ENCODE data around the gene DCTN1. TPM values are rescaled to one million over a fixed set of nuclear protein-coding genes. Genes with fewer than 3 reads are reported as not detected.

The DCTN1 gene
- total RNA-seq, 4 donors from 2014 or later: 109 to 134 (median 122) TPM

GRCh38 chr2:74313497-74313896 is 66.6 kb downstream of the DCTN1 start:
- intact Hi-C loops (cut with DNase I; ENCODE audit: low total_unique reads): no loop called here
- H3K4me3 ChIP-seq: no peak overlapping the region
- TF ChIP-seq CTCF (IDR thresholded peaks at IDR 0.05) (no peak), EP300 (IDR thresholded peaks at IDR 0.05; ENCODE audit: low read depth) (no peak), POLR2AphosphoS5 (IDR thresholded peaks at IDR 0.05) (no peak), POLR2A (IDR thresholded peaks at IDR 0.05) (no peak)
- H3K4me1 ChIP-seq: no peaks in the 10 kb centered on the region
- no peak overlapping the region for H3K27ac ChIP-seq
- H3K36me3 ChIP-seq: no peaks in the 10 kb centered on the region
- no peaks in the 10 kb centered on the region for H3K9me3 ChIP-seq
- 52 to 90% methylated on average over 2 of the region's 2 CpGs for WGBS, 2 donors (ENCODE audit: low coverage in 1 of 2)
- no peak for DNase-seq
- H3K27me3 ChIP-seq: no peaks in the 10 kb centered on the region
- in situ Hi-C loops (cut with MboI; ENCODE audit: low pct_ligation_motif_present in 1 of 4, low pct_unique_long_range_greater_than_20kb in 1 of 4, low sequenced_read_pairs in 3 of 4): no loop called here

- no peak for TF ChIP-seq POLR2A (IDR thresholded peaks at IDR 0.05)
- no peak for TF ChIP-seq EP300 (IDR thresholded peaks at IDR 0.05; ENCODE audit: low read depth)
- no peak for TF ChIP-seq CTCF (IDR thresholded peaks at IDR 0.05)
- TF ChIP-seq POLR2AphosphoS5 (IDR thresholded peaks at IDR 0.05): no peak
- no peak for DNase-seq
- no peaks in the 10 kb centered on the region for H3K9me3 ChIP-seq
- in situ Hi-C loops (cut with MboI; ENCODE audit: low pct_ligation_motif_present in 1 of 4, low pct_unique_long_range_greater_than_20kb in 1 of 4, low sequenced_read_pairs in 3 of 4): no loop called here
- H3K4me3 ChIP-seq: no peak overlapping the region
- H3K4me1 ChIP-seq: no peaks in the 10 kb centered on the region
- no peak overlapping the region for H3K27ac ChIP-seq
- intact Hi-C loops (cut with DNase I; ENCODE audit: low total_unique reads): no loop called here
- H3K36me3 ChIP-seq: no peaks in the 10 kb centered on the region
- no peaks in the 10 kb centered on the region for H3K27me3 ChIP-seq
Observed at GRCh38 chr2:74312913-74313312, 67.2 kb downstream of the DCTN1 start.

Small RNAs within 50 kb of the gene (small RNA-seq; reads per million reads assigned to genes)
- gene RNU6-542P (0 reads per million in 4 donors), gene TAF13P2 (0 reads per million in 4 donors)

Other genes starting within 250 kb of the DCTN1 start
- gene BOLA3, start 232.4 kb downstream of the DCTN1 start, total RNA-seq: 10 to 100 TPM in 2 of 4 donors, 1 to 10 TPM in 1, not detected in 1; 3.0 to 51.5 (median 44.0) TPM
- gene MOB1A, start 201.4 kb downstream of the DCTN1 start, total RNA-seq: 10 to 100 TPM; 43.0 to 91.9 (median 68.8) TPM
- gene MTHFD2, start 181.7 kb downstream of the DCTN1 start, total RNA-seq: 100 to 1,000 TPM in 1 of 4 donors, 10 to 100 TPM in 2, 1 to 10 TPM in 1; 2.2 to 220 (median 17.8) TPM
- gene SLC4A5, start 36.9 kb downstream of the DCTN1 start, total RNA-seq: 1 to 10 TPM in 3 of 4 donors, under 1 TPM in 1; 0.37 to 6.1 (median 3.5) TPM
- 1 to 10 TPM in 1 of 4 donors, under 1 TPM in 1, not detected in 2; 0.82 to 1.3 TPM for gene C2orf81, start 41.3 kb upstream of the DCTN1 start, total RNA-seq
- 1 to 10 TPM in 2 of 4 donors, not detected in 2; 2.3 to 7.0 TPM for gene WDR54, start 41.4 kb upstream of the DCTN1 start, total RNA-seq
- gene RTKN, start 61.6 kb upstream of the DCTN1 start, total RNA-seq: 10 to 100 TPM; 29.7 to 46.4 (median 41.9) TPM
- 10 to 100 TPM; 12.9 to 53.9 (median 34.5) TPM for gene INO80B, start 74.8 kb upstream of the DCTN1 start, total RNA-seq
- gene WBP1, start 78.1 kb upstream of the DCTN1 start, total RNA-seq: 100 to 1,000 TPM in 1 of 4 donors, 10 to 100 TPM in 3; 59.5 to 101 (median 62.7) TPM
- 10 to 100 TPM; 54.8 to 76.7 (median 58.9) TPM for gene MOGS, start 85.1 kb upstream of the DCTN1 start, total RNA-seq
- 100 to 1,000 TPM in 1 of 4 donors, 10 to 100 TPM in 3; 23.2 to 170 (median 26.3) TPM for gene MRPL53, start 92.4 kb upstream of the DCTN1 start, total RNA-seq
- gene CCDC142, start 102.7 kb upstream of the DCTN1 start, total RNA-seq: 10 to 100 TPM; 49.7 to 93.1 (median 71.6) TPM
- gene TTC31, start 102.8 kb upstream of the DCTN1 start, total RNA-seq: 10 to 100 TPM; 16.9 to 36.0 (median 32.0) TPM
- gene LBX2, start 119.3 kb upstream of the DCTN1 start, total RNA-seq: 1 to 10 TPM in 2 of 4 donors, under 1 TPM in 1, not detected in 1; 0.80 to 3.8 (median 1.6) TPM
- 10 to 100 TPM in 3 of 4 donors, 1 to 10 TPM in 1; 3.7 to 23.9 (median 19.3) TPM for gene PCGF1, start 127.4 kb upstream of the DCTN1 start, total RNA-seq
- gene TLX2, start 134.1 kb upstream of the DCTN1 start, total RNA-seq: 1 to 10 TPM in 1 of 4 donors, under 1 TPM in 1, not detected in 2; 0.96 to 2.5 TPM
- 100 to 1,000 TPM in 1 of 4 donors, 10 to 100 TPM in 3; 32.4 to 194 (median 53.1) TPM for gene DQX1, start 145.9 kb upstream of the DCTN1 start, total RNA-seq
- 100 to 1,000 TPM; 164 to 264 (median 189) TPM for gene AUP1, start 149.4 kb upstream of the DCTN1 start, total RNA-seq
- gene HTRA2, start 149.6 kb upstream of the DCTN1 start, total RNA-seq: 10 to 100 TPM in 3 of 4 donors, 1 to 10 TPM in 1; 8.6 to 29.6 (median 21.0) TPM
- gene LOXL3, start 173.6 kb upstream of the DCTN1 start, total RNA-seq: 1 to 10 TPM; 1.6 to 4.1 (median 3.0) TPM
- gene DOK1, start 174.4 kb upstream of the DCTN1 start, total RNA-seq: 10 to 100 TPM; 14.7 to 21.3 (median 20.1) TPM